Activated gamma-delta T cell treated with anti-CD3 and anti-CD28 coated beads, Interleukin-2, amount 50 U/mL, for 16 hours (primary cell): ENCODE measurements around the gene RAB6B.

Experiments used
- DNase-seq: peaks from one replicate; pipeline ENCODE4 v3.0.0-alpha.2; 2020; ENCODE audit warnings: low read depth

RAB6B gene

DNA sequence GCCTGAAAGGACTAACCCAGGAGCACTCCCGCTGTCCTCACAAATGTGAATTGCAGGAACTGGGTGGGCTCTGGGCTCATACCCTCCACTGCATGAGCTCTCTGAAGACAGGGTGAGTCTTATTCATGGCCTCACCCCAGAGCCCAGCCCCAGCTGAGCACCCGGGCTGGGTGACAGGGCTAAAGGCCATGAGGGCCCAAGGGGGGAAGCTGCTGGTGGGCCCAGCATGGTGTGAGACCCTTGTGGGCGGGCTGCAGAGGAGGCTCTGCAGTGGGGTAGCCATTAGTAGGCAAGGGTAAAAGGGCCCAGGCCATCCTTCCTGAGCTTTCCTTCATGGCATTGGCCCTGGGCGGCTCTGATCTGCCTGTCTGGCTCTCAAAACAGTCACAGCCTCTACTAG, 59.7 kb downstream of the RAB6B start:
- DNase-seq, result no peak

DNA sequence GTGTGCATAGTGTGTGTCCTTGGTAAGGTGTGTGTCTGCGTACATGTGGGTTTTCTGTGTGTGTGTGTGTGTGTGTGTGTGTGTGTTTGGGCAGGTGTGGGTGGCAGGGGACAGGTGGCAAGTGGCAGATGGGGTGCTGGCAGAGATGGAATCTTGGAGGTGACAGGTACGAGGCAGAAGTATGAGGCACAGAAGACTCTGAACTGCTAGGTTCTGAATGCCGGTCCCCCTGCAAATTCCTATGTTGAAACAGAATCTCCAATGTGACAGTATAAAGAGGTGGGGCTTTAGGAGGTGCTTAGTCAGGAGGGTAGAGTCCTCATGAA, 60.3 kb downstream of the RAB6B start:
- no peak for DNase-seq

DNA sequence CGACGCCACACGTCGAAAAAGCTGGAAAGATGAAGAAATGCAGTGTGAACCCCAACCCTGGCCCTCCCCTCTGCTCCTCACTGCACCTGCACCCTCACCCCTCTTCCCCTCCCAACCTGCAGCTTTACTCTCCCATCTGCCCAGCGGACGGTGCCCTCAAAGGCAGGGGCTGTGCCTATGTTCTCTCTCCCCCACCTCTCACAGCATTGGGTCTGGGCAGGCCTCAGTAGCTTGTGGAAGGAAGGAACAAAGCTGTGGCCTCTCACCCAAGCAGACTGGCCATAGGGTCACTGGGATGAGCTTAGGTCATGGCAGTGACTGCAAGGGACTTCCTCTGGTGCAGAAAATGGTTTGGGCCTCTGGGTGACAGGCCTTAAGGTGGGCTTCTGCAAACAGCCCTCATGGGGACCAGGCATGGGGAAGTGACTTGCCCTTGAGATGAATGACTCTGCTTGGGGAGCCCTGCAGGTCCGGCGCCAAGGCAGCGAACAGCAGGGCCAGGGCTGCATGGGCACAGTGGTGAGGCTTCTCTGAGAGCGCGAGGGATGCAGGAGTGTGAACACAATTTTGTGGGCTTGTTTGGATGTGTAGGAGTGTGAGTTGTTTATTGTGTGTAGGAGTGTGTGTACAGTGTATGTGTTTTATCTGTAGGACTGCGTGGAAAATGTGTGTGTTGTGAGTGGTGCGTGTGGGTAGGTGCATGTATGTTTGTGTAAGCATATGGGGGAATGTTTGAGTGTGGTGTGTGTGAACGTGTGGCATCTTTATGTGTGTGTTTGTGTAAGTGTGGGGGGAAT, 60.9 kb downstream of the RAB6B start:
- DNase-seq, result no peak

DNA sequence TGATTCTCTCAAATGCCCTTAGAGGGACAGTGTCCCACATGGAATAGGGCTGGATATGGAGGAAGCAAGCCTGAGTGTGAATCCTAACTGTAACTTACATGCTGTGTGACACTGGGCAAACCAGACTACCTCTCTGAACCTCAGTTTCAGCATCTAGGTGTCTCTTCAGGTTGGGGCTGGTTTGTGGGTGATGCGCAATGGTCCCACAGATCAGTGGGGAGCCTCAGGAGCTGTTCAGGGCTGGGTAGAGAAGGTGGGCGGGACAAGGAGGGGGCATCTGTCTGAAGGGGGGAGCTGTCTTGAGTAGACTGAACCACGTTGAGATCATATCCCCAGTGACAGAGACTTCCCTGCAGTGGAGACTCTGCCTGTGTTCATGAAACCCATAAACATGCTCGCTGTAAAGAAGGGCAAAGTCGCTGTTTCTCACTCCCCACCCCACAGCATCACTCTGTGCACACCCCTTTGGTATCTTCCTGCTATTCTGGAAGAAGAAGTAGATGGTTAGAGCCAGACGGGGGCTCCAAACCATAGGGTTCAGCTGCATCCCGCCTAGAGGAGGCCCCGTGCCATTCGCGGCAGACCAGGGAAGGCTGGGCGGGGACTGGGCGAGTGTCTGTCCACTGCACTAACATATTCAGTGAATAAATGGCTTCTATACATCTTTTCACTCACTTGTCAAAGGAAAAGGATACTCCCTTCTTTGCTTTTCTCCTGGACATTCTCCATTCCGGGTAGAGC, 61.6 kb downstream of the RAB6B start:
- DNase-seq, result no peak

DNA sequence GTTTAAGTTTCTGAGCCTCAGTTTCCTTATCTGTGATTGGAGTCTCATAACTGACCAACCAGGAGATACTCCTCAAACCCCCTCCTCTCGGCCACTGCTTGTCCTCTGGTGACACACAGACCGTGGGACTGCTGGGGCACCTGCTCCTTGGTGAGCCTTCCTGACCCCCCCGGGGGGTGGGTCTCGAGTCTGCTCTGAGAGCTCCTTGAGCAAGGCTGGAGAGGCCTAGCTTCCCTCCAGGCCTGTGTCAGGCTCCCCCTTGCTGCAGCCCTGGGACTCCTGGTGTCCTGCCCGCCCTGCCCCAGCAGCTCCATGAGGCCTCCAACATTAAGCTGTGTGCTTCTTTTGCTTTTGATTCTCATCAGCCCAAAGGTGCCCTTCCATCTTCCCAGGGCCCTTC, 62.4 kb downstream of the RAB6B start:
- DNase-seq, result no peak

DNA sequence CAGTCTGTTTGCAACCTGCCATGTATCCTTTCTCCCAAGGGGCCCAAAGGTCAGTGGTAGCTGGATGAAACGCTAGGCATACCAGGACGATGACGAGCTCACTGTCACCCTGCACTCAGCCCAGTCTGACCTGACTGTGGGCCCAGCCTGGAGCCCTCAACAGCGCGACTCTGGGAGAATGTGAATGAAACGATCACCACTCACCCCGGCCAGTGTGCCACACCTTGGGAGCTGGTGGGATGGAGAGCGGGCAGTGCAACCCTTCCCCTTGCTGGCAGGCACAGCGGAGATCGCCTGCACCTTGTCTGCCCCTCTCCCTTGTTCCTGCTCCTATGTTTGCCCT, 62.9 kb downstream of the RAB6B start:
- no peak for DNase-seq

DNA sequence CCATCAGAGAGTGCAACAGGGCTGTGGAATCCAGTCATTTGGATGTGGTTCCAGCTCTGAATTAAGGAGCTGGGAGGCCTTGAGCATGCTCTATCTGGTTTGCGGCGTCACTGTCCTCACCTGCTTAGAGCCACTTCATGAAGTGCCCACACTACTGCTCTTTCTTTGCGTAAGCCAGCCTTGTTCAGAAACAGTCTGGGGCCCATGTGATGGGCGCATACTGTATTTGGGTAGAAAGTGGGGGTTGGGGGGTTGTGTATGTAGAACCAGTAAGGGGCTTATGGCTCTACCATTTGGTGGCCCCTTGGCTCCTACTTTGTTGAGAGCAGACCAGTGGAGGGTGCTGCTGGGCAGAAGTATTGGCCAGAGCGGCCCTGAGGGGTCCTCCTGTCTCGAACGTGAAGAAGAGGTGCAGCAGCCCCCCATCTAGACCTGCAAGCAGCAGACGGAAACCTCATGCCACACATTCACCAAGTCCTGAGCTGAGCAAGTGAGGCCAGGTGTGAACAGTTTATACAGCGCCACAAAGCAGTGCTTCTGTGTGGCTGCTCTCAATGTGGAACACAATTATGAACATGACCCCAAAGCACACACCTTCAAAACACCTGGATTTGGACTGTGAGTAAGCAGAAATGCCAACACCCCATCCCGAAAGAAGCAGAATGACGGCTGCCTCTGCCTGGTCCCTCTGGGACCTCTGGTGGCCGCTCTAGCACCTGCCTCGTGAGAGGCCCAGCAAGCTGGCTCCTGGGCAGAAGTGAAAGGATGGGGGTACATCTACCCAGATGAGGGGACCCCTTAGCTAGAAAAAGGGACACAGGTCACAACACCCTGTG, 63.5 kb downstream of the RAB6B start:
- DNase-seq, result no peak

DNA sequence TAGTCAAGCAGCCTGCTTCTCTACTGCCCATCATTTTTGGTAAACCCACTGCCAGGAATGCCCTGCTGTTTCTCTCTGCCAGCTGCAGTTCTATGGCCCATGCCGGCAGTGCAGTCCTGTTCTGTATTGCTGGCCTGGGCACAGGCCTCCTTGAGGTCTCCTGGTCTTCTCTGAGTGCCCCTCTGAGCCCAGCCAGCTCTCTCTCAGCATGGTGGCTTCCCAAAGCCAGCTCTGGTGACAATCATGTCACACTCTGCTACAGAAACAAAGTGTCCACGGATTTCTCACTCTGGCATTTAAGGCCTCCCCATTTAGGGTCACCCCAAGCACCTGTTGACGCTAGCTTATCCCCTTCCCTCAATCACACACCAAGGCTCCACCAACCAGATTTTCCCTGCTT, 65.6 kb downstream of the RAB6B start:
- no peak for DNase-seq

DNA sequence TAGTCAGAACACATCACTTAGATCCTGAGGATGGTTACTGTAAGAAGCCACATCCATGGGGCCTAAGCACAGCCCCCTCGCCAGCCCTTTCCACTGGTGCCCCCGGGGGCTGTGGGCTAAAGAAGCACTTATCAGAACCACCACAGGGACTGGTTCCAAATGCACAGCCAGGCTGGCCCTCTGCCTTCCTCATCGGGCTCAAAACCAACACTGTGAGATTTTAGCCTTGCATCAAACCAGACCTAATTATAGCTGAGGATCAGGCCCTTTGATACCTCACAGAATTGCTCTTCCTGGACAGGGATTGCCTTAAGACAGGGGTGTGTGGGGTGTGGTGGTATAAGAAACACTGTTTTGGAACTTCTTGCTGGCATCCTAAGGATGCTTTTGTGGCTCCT, 66.4 kb downstream of the RAB6B start:
- DNase-seq, result no peak

DNA sequence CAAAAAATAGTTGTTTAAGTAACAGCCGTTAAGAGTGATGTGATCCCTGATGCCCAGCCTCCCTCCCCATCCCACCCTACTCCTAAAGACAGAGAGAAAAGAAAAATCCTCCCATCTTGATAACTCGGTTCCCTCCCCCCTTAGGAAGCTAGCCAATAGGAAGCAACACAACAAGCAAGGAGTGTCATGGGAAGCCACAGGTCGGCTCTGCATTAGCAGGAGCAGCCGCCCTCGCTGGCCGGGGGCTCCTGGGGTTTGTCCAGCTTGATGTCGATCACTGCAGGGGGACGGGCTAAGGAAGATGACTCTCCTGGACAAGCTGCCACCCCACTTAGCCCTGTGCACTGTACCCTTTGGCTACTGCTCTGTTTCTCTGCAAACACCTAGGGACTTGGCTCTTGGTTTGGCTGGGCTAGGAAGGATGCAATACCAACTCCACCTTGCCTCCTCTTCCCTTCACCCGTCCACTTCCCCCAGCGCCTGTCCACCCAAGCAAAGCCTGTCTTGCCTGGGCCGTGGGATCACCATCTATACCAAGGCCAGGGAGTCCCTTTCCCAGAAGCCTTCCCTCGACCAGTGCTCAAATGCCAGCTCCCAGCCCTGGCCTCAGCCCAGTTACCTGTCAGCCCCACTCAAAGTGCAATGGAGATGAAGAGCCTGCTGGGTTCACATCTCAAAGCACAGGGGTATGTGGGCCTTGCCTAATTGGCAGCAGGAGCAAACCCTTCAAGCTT, 66.9 kb downstream of the RAB6B start:
- DNase-seq, result no peak

DNA sequence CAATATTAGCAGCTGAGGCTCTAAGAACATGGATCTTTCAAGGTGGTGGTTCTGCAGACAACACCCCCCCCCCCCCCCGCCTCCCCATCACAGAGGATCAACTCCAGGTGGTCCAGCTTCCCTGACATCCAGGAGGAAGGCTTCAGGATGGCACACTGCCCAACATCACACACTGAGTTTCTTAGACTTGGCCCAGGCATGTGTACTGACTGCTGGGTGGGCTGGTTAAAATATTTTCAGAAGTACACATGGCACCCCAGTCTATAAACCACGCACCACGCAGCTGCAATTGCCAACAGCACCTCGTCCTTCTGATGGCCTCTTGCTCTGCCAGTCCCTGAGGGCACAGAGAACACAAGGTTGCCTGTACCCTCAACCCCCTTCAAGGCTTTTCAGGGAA, 68.0 kb downstream of the RAB6B start:
- no peak for DNase-seq

DNA sequence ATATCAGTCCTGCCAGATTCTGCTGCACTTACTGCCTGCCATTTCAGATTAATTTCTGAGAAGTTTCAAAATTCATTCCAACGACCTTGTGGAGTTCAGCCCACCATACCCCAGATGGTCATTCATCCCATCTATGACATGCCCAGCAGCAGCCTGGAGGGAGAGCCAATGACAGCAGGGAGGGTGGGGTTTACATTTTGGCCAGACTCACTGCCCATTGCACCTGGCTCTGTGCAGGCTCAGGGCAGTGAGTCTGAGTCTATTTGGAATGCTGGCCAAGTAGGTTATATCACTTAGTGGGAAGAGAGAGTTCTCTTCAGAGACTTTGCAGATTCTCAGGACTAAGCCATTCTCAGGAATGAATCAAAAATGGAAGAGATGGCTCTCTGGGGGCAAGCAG, 68.5 kb downstream of the RAB6B start:
- no peak for DNase-seq

DNA sequence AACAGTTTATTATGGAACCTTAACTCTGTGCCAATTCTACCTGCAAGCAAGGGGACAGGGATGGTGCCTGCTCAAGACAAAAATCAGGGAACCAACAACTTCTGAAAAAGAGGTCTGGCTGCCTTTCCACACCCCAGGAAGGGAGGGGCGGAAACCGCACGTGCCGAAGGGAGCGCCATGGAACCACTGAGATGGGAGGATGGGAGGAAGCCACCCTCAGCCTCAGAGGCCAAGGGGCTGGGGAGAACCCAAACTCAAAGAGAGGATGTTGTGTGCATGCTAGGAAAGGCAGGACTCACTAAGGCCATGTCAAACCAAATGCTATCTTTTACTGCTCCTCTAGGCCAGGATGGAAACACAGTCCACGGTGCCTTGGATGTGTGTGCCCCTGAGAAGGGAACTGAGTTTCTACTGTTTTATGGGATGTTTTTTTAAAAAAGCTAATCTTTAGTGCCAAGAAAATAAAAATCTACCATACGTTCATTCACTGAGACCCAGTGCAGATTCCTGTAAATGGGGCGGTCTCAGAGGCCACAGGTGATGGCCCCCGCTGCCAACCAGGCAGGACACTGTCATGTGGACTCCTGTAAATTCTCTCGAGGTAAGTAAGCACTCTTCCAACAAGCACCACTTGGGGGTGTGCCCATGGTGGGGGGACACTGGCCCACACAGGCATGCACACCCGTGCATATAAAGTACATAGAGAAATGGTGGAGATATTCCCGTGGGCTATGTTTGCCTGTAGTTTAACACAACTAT, 69.5 kb downstream of the RAB6B start:
- no peak for DNase-seq

DNA sequence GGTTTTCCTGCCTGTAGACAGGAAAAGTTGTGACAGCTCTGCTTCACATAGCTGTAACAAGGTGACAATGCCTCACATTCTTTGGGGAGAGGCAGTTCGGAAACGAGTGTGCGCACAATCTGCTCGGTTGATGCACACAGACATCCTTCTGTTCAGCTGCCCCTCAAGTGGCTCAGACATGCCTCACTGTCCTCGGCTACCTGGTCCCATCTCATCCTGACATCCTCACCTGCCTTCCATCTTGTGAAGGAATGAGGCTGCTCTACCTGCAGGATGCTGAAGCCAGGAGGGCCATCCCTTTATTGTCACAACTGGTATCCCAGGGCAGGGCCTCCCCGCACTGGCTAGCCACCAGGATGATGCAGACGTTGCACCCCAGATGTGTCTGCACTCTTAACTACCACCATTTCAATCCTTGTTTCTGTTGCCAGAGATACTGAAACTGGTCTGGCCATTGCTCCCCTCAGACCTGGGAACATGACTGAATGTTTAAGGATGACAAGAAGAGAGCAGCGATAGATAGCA, 70.7 kb downstream of the RAB6B start:
- no peak for DNase-seq

DNA sequence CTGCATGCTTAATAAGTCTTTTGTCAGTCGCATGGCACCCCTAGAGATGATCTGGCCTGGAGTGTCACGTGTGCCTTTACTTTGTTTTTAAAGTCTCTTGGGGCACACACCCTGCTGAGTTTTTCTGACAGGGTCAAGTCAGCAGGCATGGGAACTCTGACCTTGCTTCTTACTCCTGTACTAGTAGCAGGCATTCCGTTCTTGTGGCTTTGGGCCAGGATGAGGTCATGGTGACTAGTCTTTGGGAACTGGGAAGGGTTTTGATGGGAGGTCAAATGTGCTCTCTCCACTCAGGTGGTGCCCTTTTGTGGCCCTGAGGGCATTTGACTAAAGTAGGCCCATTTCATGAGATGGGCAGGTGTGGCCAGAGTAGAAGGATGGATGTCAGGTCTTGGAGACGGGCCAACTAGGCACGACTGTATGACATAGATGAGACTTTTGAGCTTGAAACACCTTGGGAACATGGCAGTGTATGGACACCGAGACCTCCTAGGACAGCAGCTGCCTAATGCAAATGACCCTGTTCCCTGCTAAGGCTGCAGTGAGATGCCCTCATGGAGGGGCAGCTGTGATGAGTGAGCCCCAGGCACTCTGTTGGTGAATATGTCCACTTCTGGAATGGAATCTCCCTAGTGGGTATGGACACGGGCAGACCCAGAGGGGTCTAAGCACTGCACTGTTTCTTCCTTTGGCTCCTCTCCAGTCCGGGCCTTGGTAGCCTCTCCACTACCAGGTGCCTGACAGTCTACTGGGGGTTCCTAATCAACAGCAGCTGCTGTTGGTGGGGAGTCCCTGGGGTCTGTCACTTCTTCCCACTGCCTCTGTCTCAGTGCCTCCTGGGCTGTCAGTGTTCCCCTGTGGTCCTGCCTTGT, 73.7 kb downstream of the RAB6B start:
- no peak for DNase-seq

DNA sequence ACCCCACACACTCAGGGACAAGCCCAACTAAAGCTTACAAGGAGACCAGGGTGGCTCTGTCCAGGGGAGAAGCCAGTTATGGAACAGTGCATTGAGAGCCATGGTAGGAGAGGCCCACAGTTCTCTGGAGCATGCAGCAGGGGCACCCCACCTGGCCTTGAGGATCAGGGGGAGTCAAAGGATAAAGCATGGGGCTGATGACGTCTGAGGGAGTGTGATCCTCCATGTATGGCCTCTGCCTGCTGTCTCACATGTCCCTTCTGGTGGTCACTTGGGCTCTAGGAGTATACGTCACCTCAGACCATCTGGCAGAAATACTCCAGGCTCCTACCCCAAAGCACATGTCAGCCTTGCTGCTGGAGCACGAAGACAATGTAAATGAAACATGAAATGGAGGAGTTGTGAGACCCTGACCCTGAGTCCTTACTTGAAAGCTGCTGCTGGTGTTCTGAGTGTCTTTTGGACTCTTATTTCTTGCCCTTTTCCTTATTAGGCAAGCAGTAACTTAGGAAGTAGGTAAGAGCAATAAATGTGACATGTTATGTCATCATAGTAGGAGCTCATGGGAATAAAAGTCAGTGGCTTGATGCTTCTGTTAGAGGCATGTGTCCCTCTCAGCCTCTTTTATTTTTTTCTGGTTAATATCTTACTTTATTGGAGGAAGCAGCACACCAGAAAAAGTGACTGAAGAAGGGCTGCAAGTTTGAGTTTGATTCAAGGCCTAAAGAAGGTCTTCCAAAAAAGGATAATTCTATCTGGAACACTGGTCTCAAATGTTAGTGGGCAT, 74.6 kb downstream of the RAB6B start:
- no peak for DNase-seq

DNA sequence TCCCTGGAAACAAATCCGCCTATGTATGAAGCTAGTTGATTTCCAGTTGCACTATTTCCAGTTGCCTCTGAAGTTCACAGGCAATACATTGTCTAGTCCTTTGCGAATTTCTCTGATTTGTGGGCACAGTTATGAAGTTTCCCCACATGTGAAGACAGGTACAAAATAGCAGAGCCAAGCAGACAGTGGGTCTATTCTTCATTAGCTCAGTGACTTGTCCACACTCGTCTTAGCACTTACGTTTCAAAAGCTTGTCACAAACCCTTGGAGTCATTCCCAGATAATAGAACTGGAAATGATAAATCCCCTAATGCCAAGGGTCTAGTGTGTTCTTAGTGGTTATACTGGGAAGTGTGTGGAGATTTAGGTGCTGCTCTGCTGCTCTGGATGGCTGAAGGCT, 75.6 kb downstream of the RAB6B start:
- no peak for DNase-seq

DNA sequence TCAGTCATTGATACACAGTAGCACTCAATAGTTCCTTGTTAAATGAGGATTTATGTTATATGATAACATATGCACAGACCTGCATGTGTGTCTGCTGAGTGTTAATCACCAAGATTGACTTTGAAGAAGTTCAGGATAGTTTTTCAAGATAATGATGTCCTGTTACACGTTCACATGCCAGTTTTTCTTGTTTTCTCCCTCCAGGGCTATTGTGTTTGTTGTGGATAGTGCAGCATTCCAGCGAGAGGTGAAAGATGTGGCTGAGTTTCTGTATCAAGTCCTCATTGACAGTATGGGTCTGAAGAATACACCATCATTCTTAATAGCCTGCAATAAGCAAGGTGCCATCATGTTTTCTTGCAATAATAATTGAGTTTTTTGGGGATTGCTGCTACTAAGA, 80.3 kb downstream of the RAB6B start:
- DNase-seq, result no peak

DNA sequence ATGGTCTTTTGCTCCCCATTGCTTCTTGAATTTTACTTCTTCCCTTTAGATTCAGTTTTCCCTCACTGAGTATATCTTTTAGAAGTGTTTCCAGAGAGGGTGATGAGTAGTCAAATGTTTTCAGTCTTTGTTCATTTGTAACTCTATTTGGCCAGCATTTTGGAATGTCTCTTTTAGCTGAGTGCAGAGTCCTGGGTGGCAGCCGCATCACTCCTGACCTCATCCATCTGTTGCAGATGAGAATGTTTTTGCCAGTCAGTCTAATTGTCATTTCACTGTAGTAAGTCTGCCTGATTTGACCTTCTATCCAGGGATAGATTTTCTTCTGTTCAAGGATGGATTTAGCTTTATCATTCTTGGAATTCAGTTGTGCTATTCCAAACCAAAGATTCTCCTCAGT, 82.8 kb downstream of the RAB6B start:
- no peak for DNase-seq
